Naive thymus-derived CD4-positive, alpha-beta T cell (primary cell): ENCODE results near the gene TWSG1. TPM values are rescaled to one million over a fixed set of nuclear protein-coding genes. Genes with fewer than 3 reads are reported as not detected.

Source experiments
- ATAC-seq: fragments of 150-1000 bp; cut with Tn5 transposase; 2 replicates; pipeline ENCODE4 v1.10.0; 2021; ENCODE audit warnings: mild to moderate bottlenecking, moderate library complexity
- CTCF ChIA-PET: fragments of 350-600 bp; sonication (Branson Sonifier 250); formaldehyde crosslinking; loops from one replicate; lab custom pipeline; 2021; ENCODE audit warnings: antibody characterized with exemption; lab: Charles Lee
- POLR2A ChIA-PET: fragments of 350-600 bp; sonication (Branson Sonifier 250); formaldehyde crosslinking; loops from one replicate; lab custom pipeline; 2021; ENCODE audit warnings: antibody characterized with exemption, inconsistent platforms; lab: Charles Lee
- DNase-seq, 9 donors: peaks; one replicate each; pipeline versions ENCODE4 v3.0.0 to v3.0.0-alpha.2; 2020 to 2022; ENCODE audit warnings: mixed read lengths in 1 of 9
- H3K27ac ChIP-seq: one replicate; pipeline ENCODE4 v1.7.0; 2013; ENCODE audit warnings: mild to moderate bottlenecking, low read depth, low read length, moderate library complexity
- H3K27me3 ChIP-seq, 2 donors: one replicate each; pipeline ENCODE4 v1.7.0; 2013; ENCODE audit warnings: low read length in 2 of 2, mild to moderate bottlenecking in 2 of 2, moderate library complexity in 2 of 2; ENCODE audit not compliant: control insufficient read depth in 2 of 2, insufficient read depth in 2 of 2
- H3K36me3 ChIP-seq, 3 experiments: 1 replicate in 2 of 3; 2 replicates in 1 of 3; pipeline ENCODE4 v1.7.0; 2013; ENCODE audit warnings: low read length in 3 of 3, mild to moderate bottlenecking in 3 of 3, moderate library complexity in 1 of 3; ENCODE audit not compliant: insufficient read depth in 3 of 3, control insufficient read depth in 2 of 3
- H3K4me1 ChIP-seq, 2 donors: one replicate each; pipeline ENCODE4 v1.7.0; 2013; ENCODE audit warnings: low read length in 2 of 2, mild to moderate bottlenecking in 2 of 2, moderate library complexity in 1 of 2; ENCODE audit not compliant: control insufficient read depth in 2 of 2, insufficient read depth in 2 of 2
- H3K4me3 ChIP-seq: 2 replicates; pipeline ENCODE4 v1.7.0; 2013; ENCODE audit warnings: mild to moderate bottlenecking, low read length
- H3K9me3 ChIP-seq, 3 experiments: 1 replicate in 2 of 3; 2 replicates in 1 of 3; pipeline ENCODE4 v1.7.0; 2013; ENCODE audit warnings: low read length in 3 of 3; ENCODE audit not compliant: control insufficient read depth in 2 of 3
- H3K27ac Mint-ChIP-seq, 9 donors: one replicate each; pipeline ENCODE4 v1.8.0; 2020 to 2022; ENCODE audit warnings: mixed read lengths in 9 of 9, mild to moderate bottlenecking in 8 of 9, moderate library complexity in 5 of 9, inconsistent platforms in 2 of 9
- H3K27me3 Mint-ChIP-seq, 5 donors: one replicate each; pipeline ENCODE4 v1.8.0; 2021 to 2022; ENCODE audit warnings: mixed read lengths in 5 of 5, mild to moderate bottlenecking in 1 of 5
- H3K36me3 Mint-ChIP-seq, 5 donors: one replicate each; pipeline ENCODE4 v1.8.0; 2020 to 2022; ENCODE audit warnings: mixed read lengths in 5 of 5, mild to moderate bottlenecking in 3 of 5, inconsistent platforms in 1 of 5
- H3K4me1 Mint-ChIP-seq, 7 donors: one replicate each; pipeline ENCODE4 v1.8.0; 2020 to 2022; ENCODE audit warnings: mixed read lengths in 7 of 7, mild to moderate bottlenecking in 3 of 7, inconsistent platforms in 1 of 7
- H3K4me3 Mint-ChIP-seq, 10 donors: one replicate each; pipeline ENCODE4 v1.8.0; 2020 to 2022; ENCODE audit warnings: mild to moderate bottlenecking in 10 of 10, mixed read lengths in 10 of 10, moderate library complexity in 6 of 10, inconsistent platforms in 2 of 10
- H3K9me3 Mint-ChIP-seq, 11 donors: one replicate each; pipeline ENCODE4 v1.8.0; 2020 to 2022; ENCODE audit warnings: mixed read lengths in 11 of 11, mild to moderate bottlenecking in 4 of 11, inconsistent platforms in 1 of 11, moderate library complexity in 1 of 11
- intact Hi-C, 2 donors: fragments of 100-400 bp; cut with micrococcal nuclease; formaldehyde crosslinking; loops; one replicate each; pipeline ENCODE4 v1.15.1; 2023
- polyA plus RNA-seq, 2 donors: library from polyadenylated mRNA; unstranded; fragments of 300-500 nt; fragmentation: Illumina TruSeq; gene quantifications; one replicate each; pipeline ENCODE4 v1.2.3, GENCODE V29; 2021
- total RNA-seq, 6 experiments: library from RNA in 5 of 6; stranded (reverse) in 5 of 6; gene quantifications; 1 replicate in 5 of 6; 2 replicates in 1 of 6; pipeline ENCODE4 v1.2.3 and lab custom pipeline; 2021 to 2026

Gene TWSG1
- total and polyA plus RNA-seq, 7 experiments from 2014 or later: 2.4 to 7.6 (median 5.0) TPM

- Histone ChIP-seq H3K4me1 (no peaks in the 10 kb centered on the region), H3K4me3 (no peak overlapping the region), H3K27me3 (no peaks in the 10 kb centered on the region), H3K9me3 (no peaks in the 10 kb centered on the region), H3K27ac (no peak overlapping the region), H3K36me3 (no peaks in the 10 kb centered on the region)
- Mint-ChIP-seq H3K4me3 (no peak overlapping the region), H3K4me1 (peaks cover 0 to 2% (median 0%) of the 10 kb centered on the region in 7 donors), H3K27ac (no peak overlapping the region), H3K9me3 (peaks cover 3 to 22% (median 9%) of the 10 kb centered on the region in 11 donors), H3K36me3 (peaks cover 0 to 14% (median 7%) of the 10 kb centered on the region in 5 donors), H3K27me3 (peaks cover 7 to 27% (median 20%) of the 10 kb centered on the region in 5 donors)
- ATAC-seq: no peak
- ChIA-PET POLR2A (no interaction called here), CTCF (no interaction called here)
- DNase-seq: no peak
- intact Hi-C loops: no loop called here
These were observed 12.8 kb upstream of the TWSG1 start for GRCh38 chr18:9321736-9322135.

GRCh38 chr18:9322744-9323143 is 11.8 kb upstream of the TWSG1 start:
- H3K27me3 ChIP-seq: no peaks in the 10 kb centered on the region
- no peak overlapping the region for H3K27ac Mint-ChIP-seq
- intact Hi-C loops: no loop called here
- ChIA-PET POLR2A (no interaction called here), CTCF (no interaction called here)
- no peak overlapping the region for H3K4me3 Mint-ChIP-seq
- H3K4me1 ChIP-seq: no peaks in the 10 kb centered on the region
- H3K36me3 Mint-ChIP-seq: peaks cover 0 to 14% (median 7%) of the 10 kb centered on the region in 5 donors
- DNase-seq (no peak), ATAC-seq (no peak)
- no peaks in the 10 kb centered on the region for H3K9me3 ChIP-seq
- no peak overlapping the region for H3K4me3 ChIP-seq
- no peak overlapping the region for H3K27ac ChIP-seq
- peaks cover 7 to 30% (median 20%) of the 10 kb centered on the region in 5 donors for H3K27me3 Mint-ChIP-seq
- H3K9me3 Mint-ChIP-seq: peaks cover 3 to 22% (median 9%) of the 10 kb centered on the region in 11 donors
- H3K36me3 ChIP-seq: no peaks in the 10 kb centered on the region
- H3K4me1 Mint-ChIP-seq: peaks cover 0 to 2% (median 0%) of the 10 kb centered on the region in 7 donors

GRCh38 chr18:9323750-9324445 is 10.7 kb upstream of the TWSG1 start:
- Mint-ChIP-seq H3K4me3 (no peak overlapping the region), H3K9me3 (peaks cover 4 to 27% (median 9%) of the 10 kb centered on the region in 11 donors), H3K36me3 (peaks cover 0 to 14% (median 7%) of the 10 kb centered on the region in 5 donors), H3K27ac (no peak overlapping the region), H3K4me1 (peaks cover 0 to 2% (median 0%) of the 10 kb centered on the region in 7 donors), H3K27me3 (peaks cover 7 to 30% (median 20%) of the 10 kb centered on the region in 5 donors)
- H3K36me3 ChIP-seq: no peaks in the 10 kb centered on the region
- ChIA-PET CTCF (no interaction called here), POLR2A (no interaction called here)
- no peak overlapping the region for H3K4me3 ChIP-seq
- no peak overlapping the region for H3K27ac ChIP-seq
- H3K27me3 ChIP-seq: no peaks in the 10 kb centered on the region
- H3K4me1 ChIP-seq: no peaks in the 10 kb centered on the region
- no peak for ATAC-seq
- no peak for DNase-seq
- intact Hi-C loops: no loop called here
- H3K9me3 ChIP-seq: no peaks in the 10 kb centered on the region

- Histone ChIP-seq H3K9me3 (no peaks in the 10 kb centered on the region), H3K27me3 (no peaks in the 10 kb centered on the region), H3K36me3 (no peaks in the 10 kb centered on the region), H3K4me3 (no peak overlapping the region), H3K4me1 (no peaks in the 10 kb centered on the region), H3K27ac (no peak overlapping the region)
- Mint-ChIP-seq H3K4me1 (peaks cover 0 to 2% (median 0%) of the 10 kb centered on the region in 7 donors), H3K4me3 (no peak overlapping the region), H3K36me3 (peaks cover 0 to 6% (median 6%) of the 10 kb centered on the region in 5 donors), H3K27me3 (peaks cover 7 to 38% (median 17%) of the 10 kb centered on the region in 5 donors), H3K27ac (no peak overlapping the region), H3K9me3 (peaks cover 1 to 16% (median 5%) of the 10 kb centered on the region in 11 donors)
- ChIA-PET POLR2A (interaction anchor here (0.9 kb wide), 1 partner anchor 199 kb away, joined by 4 read pairs; no protein-coding TSS in a partner anchor), CTCF (no interaction called here)
- ATAC-seq (no peak), DNase-seq (no peak)
- intact Hi-C loops: no loop called here
These were observed 8.9 kb upstream of the TWSG1 start for GRCh38 chr18:9325716-9326115.

- Mint-ChIP-seq H3K9me3 (peaks cover 0 to 8% (median 0%) of the 10 kb centered on the region in 11 donors), H3K27ac (no peak overlapping the region), H3K4me1 (peaks cover under 1 to 2% (median 2%) of the 10 kb centered on the region in 7 donors), H3K4me3 (no peak overlapping the region), H3K36me3 (no peaks in the 10 kb centered on the region), H3K27me3 (peaks cover 0 to 52% (median 0%) of the 10 kb centered on the region in 5 donors)
- Histone ChIP-seq H3K27ac (no peak overlapping the region), H3K9me3 (no peaks in the 10 kb centered on the region), H3K4me1 (no peaks in the 10 kb centered on the region), H3K27me3 (no peaks in the 10 kb centered on the region), H3K36me3 (no peaks in the 10 kb centered on the region), H3K4me3 (no peak overlapping the region)
- intact Hi-C loops: no loop called here
- no peak for DNase-seq
- no peak for ATAC-seq
- ChIA-PET CTCF (no interaction called here), POLR2A (no interaction called here)
These were observed 5.8 kb upstream of the TWSG1 start for GRCh38 chr18:9328776-9329175.

GRCh38 chr18:9329471-9329870 is 5.1 kb upstream of the TWSG1 start:
- Histone ChIP-seq H3K9me3 (no peaks in the 10 kb centered on the region), H3K36me3 (no peaks in the 10 kb centered on the region), H3K27ac (no peak overlapping the region), H3K27me3 (no peaks in the 10 kb centered on the region), H3K4me1 (no peaks in the 10 kb centered on the region), H3K4me3 (no peak overlapping the region)
- CTCF ChIA-PET: no interaction called here
- POLR2A ChIA-PET: no interaction called here
- ATAC-seq (no peak), DNase-seq (no peak)
- Mint-ChIP-seq H3K4me3 (no peak overlapping the region), H3K27me3 (peaks cover 0 to 55% (median 0%) of the 10 kb centered on the region in 5 donors), H3K36me3 (no peaks in the 10 kb centered on the region), H3K27ac (no peak overlapping the region), H3K9me3 (peaks cover 0 to 9% (median 0%) of the 10 kb centered on the region in 11 donors), H3K4me1 (peaks cover 1 to 6% (median 5%) of the 10 kb centered on the region in 7 donors)
- intact Hi-C loops: no loop called here
